Progenitor cell of endocrine pancreas (in vitro differentiated cells): Measurements from ENCODE around the gene CCDC158. TPM values are rescaled to one million over a fixed set of nuclear protein-coding genes. Genes with fewer than 3 reads are reported as not detected.

ENCODE experiments used
- DNase-seq: peaks from one replicate; pipeline ENCODE4 v3.0.0; 2021; ENCODE audit warnings: low spot score; ENCODE audit not compliant: unreplicated experiment
- H3K27ac Mint-ChIP-seq: 2 replicates; pipeline ENCODE4 v1.8.0; 2021; ENCODE audit warnings: mild to moderate bottlenecking, moderate library complexity, mixed read lengths
- H3K27me3 Mint-ChIP-seq: 2 replicates; pipeline ENCODE4 v1.8.0; 2021; ENCODE audit warnings: mixed read lengths
- H3K36me3 Mint-ChIP-seq: 2 replicates; pipeline ENCODE4 v1.8.0; 2022; ENCODE audit warnings: mixed read lengths; ENCODE audit not compliant: insufficient read depth
- H3K4me1 Mint-ChIP-seq: 2 replicates; pipeline ENCODE4 v1.8.0; 2021; ENCODE audit warnings: low read depth, mixed read lengths
- H3K4me3 Mint-ChIP-seq: 2 replicates; pipeline ENCODE4 v1.8.0; 2021; ENCODE audit warnings: low read depth, mild to moderate bottlenecking, moderate library complexity, mixed read lengths
- H3K9me3 Mint-ChIP-seq: 2 replicates; pipeline ENCODE4 v1.8.0; 2021; ENCODE audit warnings: low read depth, mixed read lengths
- total RNA-seq: library from RNA; stranded (reverse); gene quantifications from 2 replicates; pipeline ENCODE4 v1.2.1, GENCODE V29; 2021
- TF ChIP-seq, protein P1 (sequence below): fragments of 200-600 bp; sonication (generic); IDR thresholded peaks from one replicate; pipeline ENCODE4 v1.5.0; 2021; ENCODE audit warnings: antibody characterized with exemption, mild to moderate bottlenecking; ENCODE audit not compliant: unreplicated experiment

The CCDC158 gene
- total RNA-seq, 1 donor from 2014 or later = not detected

- H3K9me3 Mint-ChIP-seq = no peaks in the 10 kb centered on the region
Observed at GRCh38 chr4:76272073-76272472, 148.9 kb downstream of the CCDC158 start.

GRCh38 chr4:76271248-76271647 is 149.7 kb downstream of the CCDC158 start:
- Mint-ChIP-seq H3K27me3 (no peaks in the 10 kb centered on the region), H3K36me3 (no peaks in the 10 kb centered on the region), H3K4me1 (peaks cover 11% of the 10 kb centered on the region), H3K4me3 (no peak overlapping the region), H3K27ac (no peak overlapping the region), H3K9me3 (no peaks in the 10 kb centered on the region)
- TF ChIP-seq, protein P1, sequence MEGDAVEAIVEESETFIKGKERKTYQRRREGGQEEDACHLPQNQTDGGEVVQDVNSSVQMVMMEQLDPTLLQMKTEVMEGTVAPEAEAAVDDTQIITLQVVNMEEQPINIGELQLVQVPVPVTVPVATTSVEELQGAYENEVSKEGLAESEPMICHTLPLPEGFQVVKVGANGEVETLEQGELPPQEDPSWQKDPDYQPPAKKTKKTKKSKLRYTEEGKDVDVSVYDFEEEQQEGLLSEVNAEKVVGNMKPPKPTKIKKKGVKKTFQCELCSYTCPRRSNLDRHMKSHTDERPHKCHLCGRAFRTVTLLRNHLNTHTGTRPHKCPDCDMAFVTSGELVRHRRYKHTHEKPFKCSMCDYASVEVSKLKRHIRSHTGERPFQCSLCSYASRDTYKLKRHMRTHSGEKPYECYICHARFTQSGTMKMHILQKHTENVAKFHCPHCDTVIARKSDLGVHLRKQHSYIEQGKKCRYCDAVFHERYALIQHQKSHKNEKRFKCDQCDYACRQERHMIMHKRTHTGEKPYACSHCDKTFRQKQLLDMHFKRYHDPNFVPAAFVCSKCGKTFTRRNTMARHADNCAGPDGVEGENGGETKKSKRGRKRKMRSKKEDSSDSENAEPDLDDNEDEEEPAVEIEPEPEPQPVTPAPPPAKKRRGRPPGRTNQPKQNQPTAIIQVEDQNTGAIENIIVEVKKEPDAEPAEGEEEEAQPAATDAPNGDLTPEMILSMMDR = no peak
- DNase-seq = no peak

More at GRCh38 chr4:76272073-76272472, 148.9 kb downstream of the CCDC158 start:
- no peak for DNase-seq
- TF ChIP-seq, protein P1 = no peak
- Mint-ChIP-seq H3K36me3 (no peaks in the 10 kb centered on the region), H3K4me3 (no peak overlapping the region), H3K27ac (no peak overlapping the region), H3K4me1 (peaks cover 11% of the 10 kb centered on the region), H3K27me3 (no peaks in the 10 kb centered on the region)

DNA sequence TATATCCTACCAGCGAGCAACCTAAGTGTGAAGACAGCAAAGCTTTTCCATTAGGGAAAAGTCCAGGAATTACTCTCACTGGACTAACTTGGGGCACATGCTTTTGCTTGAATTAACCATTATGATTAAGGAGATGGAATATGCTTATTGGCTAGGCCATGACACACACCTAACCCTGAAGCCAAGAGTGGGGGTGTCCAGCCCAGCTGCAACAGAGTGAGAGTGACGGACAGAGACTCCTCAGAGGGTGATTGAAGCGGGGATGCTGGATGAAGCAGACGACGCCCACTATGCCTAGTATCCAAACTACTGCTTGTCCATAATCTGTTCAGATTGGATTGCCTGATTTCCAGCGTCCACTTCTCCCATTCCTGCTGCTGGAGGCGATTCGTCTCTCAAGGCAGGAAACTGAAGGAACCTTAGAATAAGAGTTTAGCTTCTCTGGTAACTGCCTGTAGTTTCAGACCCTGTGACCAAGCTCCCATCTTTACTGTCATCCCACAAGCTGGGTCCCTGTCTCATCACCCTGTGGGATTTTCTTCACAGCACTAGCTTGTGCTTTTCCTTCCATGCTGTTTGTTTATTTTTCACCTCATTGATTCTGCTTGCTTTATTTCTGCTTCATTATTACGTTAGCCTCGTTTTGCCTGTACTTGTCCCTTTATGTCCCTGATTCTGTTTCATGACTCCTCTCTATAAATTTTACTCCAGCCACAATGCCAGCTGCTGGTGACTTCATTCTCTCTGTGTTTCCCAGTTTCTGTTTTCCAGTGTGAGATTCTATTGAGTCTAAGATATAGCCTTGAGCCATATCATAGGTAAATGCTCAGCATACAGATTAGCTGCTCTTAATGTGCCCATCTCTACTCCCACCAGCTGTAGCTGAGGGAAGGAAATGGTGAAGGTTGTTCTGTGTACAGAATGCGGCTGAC is 150.4 kb downstream of the CCDC158 start:
- Mint-ChIP-seq H3K36me3 (no peaks in the 10 kb centered on the region), H3K27me3 (no peaks in the 10 kb centered on the region), H3K4me1 (peaks cover 6% of the 10 kb centered on the region), H3K27ac (no peak overlapping the region), H3K9me3 (no peaks in the 10 kb centered on the region), H3K4me3 (no peak overlapping the region)
- DNase-seq = no peak
- TF ChIP-seq, protein P1 = no peak

GRCh38 chr4:76267811-76268210 is 153.1 kb downstream of the CCDC158 start:
- Mint-ChIP-seq H3K4me3 (no peak overlapping the region), H3K36me3 (no peaks in the 10 kb centered on the region), H3K4me1 (peaks cover 1% of the 10 kb centered on the region), H3K27ac (no peak overlapping the region), H3K9me3 (no peaks in the 10 kb centered on the region), H3K27me3 (no peaks in the 10 kb centered on the region)
- no peak for DNase-seq
- TF ChIP-seq, protein P1 = no peak

- DNase-seq = no peak
- H3K36me3 Mint-ChIP-seq = no peaks in the 10 kb centered on the region
- TF ChIP-seq, protein P1 = no peak
- no peak overlapping the region for H3K4me3 Mint-ChIP-seq
- no peaks in the 10 kb centered on the region for H3K9me3 Mint-ChIP-seq
- no peak overlapping the region for H3K27ac Mint-ChIP-seq
- H3K27me3 Mint-ChIP-seq = no peaks in the 10 kb centered on the region
- H3K4me1 Mint-ChIP-seq = peaks cover 1% of the 10 kb centered on the region
Observed at GRCh38 chr4:76266627-76267026, 154.3 kb downstream of the CCDC158 start.
